ENCODE measurements around the gene PTPN13.

- TF ChIP-seq CTCF (IDR thresholded peaks at IDR 0.05; ENCODE audit: borderline replicate concordance, extremely low read depth, low read length, poor library complexity, severe bottlenecking) (no peak), EZH2 (IDR thresholded peaks at IDR 0.05; ENCODE audit: borderline replicate concordance, low read depth, low read length, severe bottlenecking) (no peak)
Measured at GRCh38 chr4:86569103-86569870, 24.8 kb upstream of the PTPN13 start.
